Ecto neural progenitor cell (in vitro differentiated cells): ENCODE results near the gene DESI2.
"Not testable (repeated sequence)": the region's sequence is repeated elsewhere in the genome, so short reads cannot be mapped to it uniquely, and the experiment has no call there.

Experiments
- DNase-seq: peaks from one replicate; pipeline ENCODE4 v3.0.0-alpha.2; 2018; ENCODE audit warnings: low spot score

DESI2 gene

GRCh38 chr1:244654108-244655038, 1.4 kb downstream of the DESI2 start:
- DNase-seq, result no peak

- no peak for DNase-seq
Measured at GRCh38 chr1:244655186-244655585, 2.3 kb downstream of the DESI2 start.

GRCh38 chr1:244657421-244657820, 4.5 kb downstream of the DESI2 start:
- no peak for DNase-seq

GRCh38 chr1:244659694-244660093, 6.8 kb downstream of the DESI2 start:
- DNase-seq, result no peak

- no peak for DNase-seq
Measured at GRCh38 chr1:244660595-244660994, 7.7 kb downstream of the DESI2 start.

- DNase-seq, result not testable (repeated sequence)
Measured at GRCh38 chr1:244661569-244662312, 8.8 kb downstream of the DESI2 start.

GRCh38 chr1:244662599-244662998, 9.7 kb downstream of the DESI2 start:
- no peak for DNase-seq

GRCh38 chr1:244664353-244664752, 11.4 kb downstream of the DESI2 start:
- no peak for DNase-seq

GRCh38 chr1:244665771-244666217, 12.9 kb downstream of the DESI2 start:
- DNase-seq, result no peak

GRCh38 chr1:244666672-244667418, 13.9 kb downstream of the DESI2 start:
- not testable (repeated sequence) for DNase-seq

- no peak for DNase-seq
Measured at GRCh38 chr1:244667797-244668196, 14.9 kb downstream of the DESI2 start.

- no peak for DNase-seq
Measured at GRCh38 chr1:244672946-244673682, 20.2 kb downstream of the DESI2 start.

- DNase-seq, result no peak
Measured at GRCh38 chr1:244674446-244674845, 21.5 kb downstream of the DESI2 start.

GRCh38 chr1:244675167-244675566, 22.2 kb downstream of the DESI2 start:
- no peak for DNase-seq

- no peak for DNase-seq
Measured at GRCh38 chr1:244678697-244679096, 25.8 kb downstream of the DESI2 start.

GRCh38 chr1:244680667-244681066, 27.7 kb downstream of the DESI2 start:
- no peak for DNase-seq

- DNase-seq, result not testable (repeated sequence)
Measured at GRCh38 chr1:244682087-244682486, 29.2 kb downstream of the DESI2 start.

GRCh38 chr1:244695937-244696336, 43.0 kb downstream of the DESI2 start:
- DNase-seq, result no peak

GRCh38 chr1:244699741-244700140, 46.8 kb downstream of the DESI2 start:
- no peak for DNase-seq

GRCh38 chr1:244700808-244701207, 47.9 kb downstream of the DESI2 start:
- DNase-seq, result no peak

- DNase-seq, result no peak
Measured at GRCh38 chr1:244702620-244703019, 49.7 kb downstream of the DESI2 start.

GRCh38 chr1:244704107-244704506, 51.2 kb downstream of the DESI2 start:
- DNase-seq, result no peak
